Brain microvascular endothelial cell (primary cell): Measurements from ENCODE around the gene HNRNPUL2.
"Not testable (repeated sequence)": the region's sequence is repeated elsewhere in the genome, so short reads cannot be mapped to it uniquely, and the experiment has no call there.

Experiments used
- DNase-seq: peaks from one replicate; pipeline ENCODE4 v3.0.0-alpha.2; 2020
- H3K27ac ChIP-seq: fragments of 250-450 bp; sonication (Bioruptor Pico); 2 replicates; pipeline ENCODE4 v1.5.1; 2020; ENCODE audit warnings: mild to moderate bottlenecking, moderate library complexity
- H3K27me3 ChIP-seq: fragments of 250-450 bp; sonication (Bioruptor Pico); replicated peaks from 2 replicates; pipeline ENCODE4 v1.5.1; 2020; ENCODE audit warnings: mild to moderate bottlenecking
- H3K36me3 ChIP-seq: fragments of 250-450 bp; sonication (Bioruptor Pico); replicated peaks from 2 replicates; pipeline ENCODE4 v1.5.1; 2020; ENCODE audit warnings: mild to moderate bottlenecking
- H3K4me3 ChIP-seq: 2 replicates; pipeline ENCODE4 v1.5.1; 2011; ENCODE audit warnings: low read depth, mild to moderate bottlenecking, control low read depth, low read length, moderate library complexity
- in situ Hi-C: cut with HindIII; loops from 2 replicates; pipeline ENCODE4 v1.10.0; 2017; ENCODE audit warnings: low sequenced_read_pairs, low pct_ligation_motif_present
- TF ChIP-seq, protein P1 (sequence below): IDR thresholded peaks from 2 replicates; pipeline ENCODE4 v1.5.1; 2011; ENCODE audit warnings: low read depth, mild to moderate bottlenecking, moderate library complexity, low read length, control low read depth, inconsistent platforms; ENCODE audit errors: missing control alignments

HNRNPUL2 gene

DNA sequence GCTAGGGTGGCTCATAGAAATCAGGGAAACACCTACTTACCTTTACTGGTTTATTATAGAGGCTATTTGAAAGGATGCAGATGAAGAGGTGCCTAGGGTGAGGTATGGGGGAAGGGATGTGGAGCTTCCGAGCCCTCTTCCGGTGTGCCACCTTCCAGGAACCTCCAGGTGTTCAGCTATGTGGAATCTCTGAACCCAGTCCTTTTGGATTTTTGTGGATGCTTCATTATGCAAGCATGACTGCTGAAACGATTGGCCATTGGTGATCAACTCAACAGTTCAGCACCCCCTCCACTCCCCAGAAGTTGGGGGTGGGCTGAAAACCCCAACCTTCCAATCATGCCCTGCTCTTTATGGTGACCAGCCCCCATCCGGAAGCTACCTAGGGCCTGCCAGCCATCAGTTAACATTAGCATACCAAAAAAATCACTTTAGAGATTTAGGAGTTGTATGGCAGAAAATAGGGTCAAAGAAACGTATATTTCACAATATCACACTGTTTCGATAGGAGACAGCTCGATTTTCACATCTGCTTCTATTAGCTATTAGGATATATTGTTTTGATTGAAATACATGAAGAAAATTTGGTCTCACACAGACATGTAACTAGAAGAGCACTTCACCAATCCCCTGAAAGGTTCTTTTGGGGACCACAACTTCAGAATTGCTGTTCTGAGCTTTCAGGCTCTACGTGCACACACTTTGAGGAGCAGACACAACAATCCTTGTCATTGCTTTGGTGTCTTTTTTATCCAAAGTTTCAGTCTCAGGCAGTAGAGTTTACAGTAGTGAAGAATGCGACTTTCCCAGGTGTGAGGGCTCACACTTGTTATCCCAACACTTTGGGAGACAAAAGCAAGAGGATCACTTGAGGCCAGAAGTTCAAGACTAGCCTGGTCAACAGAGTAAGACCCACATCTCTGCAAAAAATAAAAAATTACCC, 30.9 kb upstream of the HNRNPUL2 start:
- TF ChIP-seq, protein P1, sequence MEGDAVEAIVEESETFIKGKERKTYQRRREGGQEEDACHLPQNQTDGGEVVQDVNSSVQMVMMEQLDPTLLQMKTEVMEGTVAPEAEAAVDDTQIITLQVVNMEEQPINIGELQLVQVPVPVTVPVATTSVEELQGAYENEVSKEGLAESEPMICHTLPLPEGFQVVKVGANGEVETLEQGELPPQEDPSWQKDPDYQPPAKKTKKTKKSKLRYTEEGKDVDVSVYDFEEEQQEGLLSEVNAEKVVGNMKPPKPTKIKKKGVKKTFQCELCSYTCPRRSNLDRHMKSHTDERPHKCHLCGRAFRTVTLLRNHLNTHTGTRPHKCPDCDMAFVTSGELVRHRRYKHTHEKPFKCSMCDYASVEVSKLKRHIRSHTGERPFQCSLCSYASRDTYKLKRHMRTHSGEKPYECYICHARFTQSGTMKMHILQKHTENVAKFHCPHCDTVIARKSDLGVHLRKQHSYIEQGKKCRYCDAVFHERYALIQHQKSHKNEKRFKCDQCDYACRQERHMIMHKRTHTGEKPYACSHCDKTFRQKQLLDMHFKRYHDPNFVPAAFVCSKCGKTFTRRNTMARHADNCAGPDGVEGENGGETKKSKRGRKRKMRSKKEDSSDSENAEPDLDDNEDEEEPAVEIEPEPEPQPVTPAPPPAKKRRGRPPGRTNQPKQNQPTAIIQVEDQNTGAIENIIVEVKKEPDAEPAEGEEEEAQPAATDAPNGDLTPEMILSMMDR = no peak
- Histone ChIP-seq H3K36me3 (no peaks in the 10 kb centered on the region), H3K27ac (no peak overlapping the region), H3K4me3 (no peak overlapping the region), H3K27me3 (no peaks in the 10 kb centered on the region)
- in situ Hi-C loops = no loop called here
- DNase-seq = no peak

DNA sequence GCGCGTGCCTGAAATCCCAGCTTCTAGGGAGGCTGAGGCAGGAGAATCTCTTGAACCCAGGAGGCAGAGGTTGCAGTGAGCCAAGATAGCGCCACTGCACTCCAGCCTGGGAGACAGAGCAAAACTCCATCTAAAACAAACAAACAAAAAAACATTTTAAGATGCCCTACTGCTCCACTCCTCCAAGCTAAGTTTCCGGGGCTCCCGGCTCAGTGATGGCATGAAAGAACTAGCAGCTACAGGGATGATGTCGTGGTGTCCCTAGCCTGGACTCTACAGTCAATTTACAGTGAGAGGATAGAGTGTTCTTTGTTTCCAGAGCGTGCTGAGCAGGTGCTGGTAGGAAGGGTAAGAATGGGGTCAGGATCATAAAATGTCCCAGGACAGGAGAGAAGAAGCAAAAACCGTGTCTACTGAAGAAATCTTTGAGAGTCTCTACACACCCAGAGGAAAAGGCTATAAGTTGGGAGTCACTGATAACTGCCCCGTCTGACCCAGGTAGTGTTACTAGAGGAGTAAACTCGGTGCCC, 27.9 kb upstream of the HNRNPUL2 start:
- Histone ChIP-seq H3K4me3 (no peak overlapping the region), H3K36me3 (peaks cover 3% of the 10 kb centered on the region), H3K27me3 (no peaks in the 10 kb centered on the region), H3K27ac (no peak overlapping the region)
- DNase-seq = no peak
- TF ChIP-seq, protein P1 = no peak
- in situ Hi-C loops = no loop called here

DNA sequence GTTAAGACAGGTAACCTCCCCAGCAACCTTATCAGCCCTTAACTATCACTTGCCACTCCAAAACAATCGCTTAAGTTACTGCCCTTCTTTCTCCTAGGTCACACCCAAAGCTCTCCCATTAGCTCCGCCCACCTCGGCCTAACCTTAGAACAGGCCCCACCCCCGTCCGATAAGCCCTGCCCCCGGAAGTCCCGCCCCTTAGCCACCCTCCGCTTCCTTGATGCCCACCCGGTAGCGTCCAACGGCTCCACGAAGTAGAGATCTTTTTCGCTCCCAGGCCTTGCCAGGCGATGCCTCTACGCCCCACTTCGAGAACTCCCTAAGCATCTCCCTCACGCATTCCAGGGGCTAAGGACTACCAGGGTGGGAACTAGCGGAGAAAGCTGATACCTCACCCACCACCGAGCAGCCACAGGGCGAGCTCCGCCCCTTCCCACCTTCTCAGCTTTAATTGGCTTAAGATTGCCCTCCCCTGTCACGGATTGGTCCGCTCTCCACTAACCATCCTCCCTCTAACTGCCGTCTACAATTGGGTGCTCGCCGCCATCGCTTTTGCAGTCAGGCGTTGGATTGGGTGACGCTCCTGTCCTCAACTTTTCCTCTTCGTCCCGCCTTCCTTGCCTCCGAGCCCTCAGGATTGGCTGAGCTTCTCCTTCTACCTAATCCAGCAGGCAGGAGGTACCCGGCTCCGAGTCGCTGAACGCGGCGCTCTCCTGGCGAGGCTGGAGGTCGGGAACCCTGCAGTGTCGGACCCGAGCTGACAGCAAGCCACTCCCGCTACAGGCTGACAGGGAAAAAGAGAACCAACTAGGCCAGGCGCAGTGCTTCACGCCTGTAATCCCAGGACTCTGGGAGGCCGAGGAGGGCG, 26.7 kb upstream of the HNRNPUL2 start, which contains the start of gene ZBTB3:
ZBTB3 (minus strand) TSS at position 425 of the 868 bp plus-strand sequence. CDS start 496 bp downstream, outside the sequence.
- in situ Hi-C loops = no loop called here
- Histone ChIP-seq H3K36me3 (peaks cover 3% of the 10 kb centered on the region), H3K27ac (peak within 1 kb of the TSS; percentile 94)

DNA sequence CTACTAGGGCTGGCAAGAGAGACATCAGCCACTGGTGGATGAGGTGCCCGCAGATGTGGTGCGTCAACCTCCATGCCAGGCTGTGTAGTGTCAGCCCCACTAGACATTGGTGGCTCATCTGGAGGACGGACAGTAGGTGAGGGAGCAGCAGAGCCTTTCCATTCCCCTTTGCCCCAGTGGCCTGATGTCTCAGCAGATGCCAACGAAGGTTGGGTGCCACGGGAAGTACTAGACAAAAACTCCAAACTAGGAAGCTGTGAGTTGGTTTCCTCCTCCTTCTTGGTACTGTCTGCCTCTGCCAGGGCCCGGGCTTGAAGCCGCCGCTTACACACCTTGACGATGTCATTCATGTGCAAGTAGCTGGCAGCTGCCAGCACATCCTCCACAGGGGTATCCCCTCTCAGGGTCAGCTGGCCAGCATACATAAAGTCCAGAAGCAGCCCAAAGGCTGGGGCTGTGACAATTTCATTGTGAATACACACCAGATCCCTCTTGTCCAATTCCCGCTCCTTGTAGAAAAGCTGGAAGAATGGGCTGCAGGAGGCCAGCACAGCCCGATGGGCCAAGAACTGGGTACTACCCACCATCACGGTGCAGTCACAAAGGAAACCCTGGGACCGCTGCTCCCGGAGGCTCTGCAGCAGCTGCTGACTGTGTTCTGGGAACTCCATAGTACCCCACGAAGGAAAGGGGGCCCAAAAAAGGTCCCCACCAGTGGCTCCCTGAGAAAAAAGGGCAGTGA, 25.9 kb upstream of the HNRNPUL2 start:
- H3K27me3 ChIP-seq = no peaks in the 10 kb centered on the region
- H3K36me3 ChIP-seq = peaks cover 3% of the 10 kb centered on the region
- DNase-seq = no peak
- in situ Hi-C loops = no loop called here
- H3K4me3 ChIP-seq = peak overlapping the region; percentile 94
- peak overlapping the region; percentile 94 for H3K27ac ChIP-seq
- TF ChIP-seq, protein P1 = no peak

More for the DNA sequence above, 26.7 kb upstream of the HNRNPUL2 start, which contains the start of gene ZBTB3:
- peak within 1 kb of the TSS; percentile 94 for H3K4me3 ChIP-seq
- peak; percentile 99 for DNase-seq
- no peaks in the 10 kb centered on the region for H3K27me3 ChIP-seq
- TF ChIP-seq, protein P1 = no peak

DNA sequence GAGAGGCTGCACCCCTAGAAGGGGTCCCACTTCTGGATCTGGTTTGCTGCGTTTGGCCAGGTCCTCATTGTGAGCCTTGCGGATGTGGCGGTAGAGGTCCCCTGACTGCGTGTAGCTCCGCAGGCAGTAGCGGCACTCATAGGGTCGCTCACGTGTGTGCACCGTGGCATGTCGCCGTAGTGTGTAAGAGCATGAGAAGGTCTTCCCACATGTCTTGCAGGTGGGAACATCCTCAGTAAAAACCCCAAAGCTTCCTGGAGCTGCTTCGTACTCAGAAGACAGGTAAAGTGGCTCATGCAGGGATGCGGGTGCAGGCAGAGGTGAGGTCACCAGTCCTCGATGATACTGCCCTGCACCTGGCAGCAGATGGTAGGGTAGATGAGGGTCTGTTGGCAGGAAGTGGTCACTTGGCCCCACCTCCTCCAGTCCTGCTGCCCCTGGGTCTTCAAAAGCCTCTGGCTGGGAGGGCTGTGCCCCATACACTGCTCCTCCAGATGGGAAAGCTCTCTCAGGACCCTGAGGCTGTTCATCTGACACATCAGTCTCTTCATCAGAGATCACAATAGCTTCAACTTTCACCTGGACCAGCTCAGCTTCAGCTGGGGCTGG, 25.0 kb upstream of the HNRNPUL2 start:
- Histone ChIP-seq H3K36me3 (peaks cover 3% of the 10 kb centered on the region), H3K4me3 (no peak overlapping the region), H3K27me3 (no peaks in the 10 kb centered on the region), H3K27ac (no peak overlapping the region)
- TF ChIP-seq, protein P1 = no peak
- in situ Hi-C loops = no loop called here
- DNase-seq = no peak

DNA sequence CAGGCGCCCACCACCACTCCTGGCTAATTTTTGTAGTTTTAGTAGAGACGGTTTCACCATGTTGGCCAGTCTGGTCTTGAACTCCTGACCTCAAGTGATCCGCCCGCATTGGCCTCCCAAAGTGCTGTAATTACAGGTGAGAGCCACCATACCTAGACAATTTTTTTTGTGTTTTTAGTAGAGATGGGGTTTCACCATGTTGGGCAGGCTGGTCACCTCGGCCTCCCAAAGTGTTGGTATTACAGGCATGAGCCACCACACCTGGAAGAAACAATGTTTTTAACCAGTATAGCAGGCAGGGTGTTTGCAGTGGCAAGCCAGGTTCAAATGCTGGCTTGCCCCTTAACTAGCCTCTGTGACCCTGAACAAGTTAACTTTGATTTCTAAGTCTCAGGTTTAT, 22.7 kb upstream of the HNRNPUL2 start:
- H3K27me3 ChIP-seq, DNase-seq, H3K36me3 ChIP-seq, H3K4me3 ChIP-seq, in situ Hi-C loops, H3K27ac ChIP-seq: not testable (repeated sequence)
